GM18508 (cell line): ENCODE results near the gene TMTC1.
"Not testable (repeated sequence)": the region's sequence is repeated elsewhere in the genome, so short reads cannot be mapped to it uniquely, and the experiment has no call there.

Source experiments
- ATAC-seq: cut with Tn5 transposase; IDR thresholded peaks from one replicate; pipeline ENCODE4 v1.9.1; 2021; ENCODE audit warnings: moderate number of reproducible peaks; ENCODE audit not compliant: insufficient read depth, unreplicated experiment

The TMTC1 gene

GRCh38 chr12:29582677-29583272, 201.0 kb downstream of the TMTC1 start:
- ATAC-seq: no peak

GRCh38 chr12:29582146-29582545, 201.6 kb downstream of the TMTC1 start:
- no peak for ATAC-seq

GRCh38 chr12:29581631-29582030, 202.1 kb downstream of the TMTC1 start:
- no peak for ATAC-seq

GRCh38 chr12:29580971-29581370, 202.8 kb downstream of the TMTC1 start:
- no peak for ATAC-seq

- ATAC-seq: no peak
Measured at GRCh38 chr12:29578731-29579130, 205.0 kb downstream of the TMTC1 start.

- ATAC-seq: no peak
Measured at GRCh38 chr12:29578070-29578469, 205.7 kb downstream of the TMTC1 start.

GRCh38 chr12:29574500-29574899, 209.2 kb downstream of the TMTC1 start:
- ATAC-seq: no peak

GRCh38 chr12:29572938-29573337, 210.8 kb downstream of the TMTC1 start:
- ATAC-seq: no peak

- ATAC-seq: no peak
Measured at GRCh38 chr12:29572464-29572863, 211.3 kb downstream of the TMTC1 start.

GRCh38 chr12:29569132-29569757, 214.5 kb downstream of the TMTC1 start:
- ATAC-seq: no peak

GRCh38 chr12:29566441-29566840, 217.3 kb downstream of the TMTC1 start:
- ATAC-seq: no peak

GRCh38 chr12:29565727-29566126, 218.0 kb downstream of the TMTC1 start:
- no peak for ATAC-seq

- ATAC-seq: no peak
Measured at GRCh38 chr12:29564925-29565324, 218.8 kb downstream of the TMTC1 start.

GRCh38 chr12:29563636-29564035, 220.1 kb downstream of the TMTC1 start:
- no peak for ATAC-seq

- no peak for ATAC-seq
Measured at GRCh38 chr12:29563071-29563470, 220.7 kb downstream of the TMTC1 start.

GRCh38 chr12:29562110-29562804, 221.5 kb downstream of the TMTC1 start:
- no peak for ATAC-seq

- no peak for ATAC-seq
Measured at GRCh38 chr12:29561664-29562071, 222.1 kb downstream of the TMTC1 start.

GRCh38 chr12:29559198-29559597, 224.5 kb downstream of the TMTC1 start:
- no peak for ATAC-seq

GRCh38 chr12:29556363-29556762, 227.4 kb downstream of the TMTC1 start:
- no peak for ATAC-seq

- ATAC-seq: not testable (repeated sequence)
Measured at GRCh38 chr12:29555451-29555850, 228.3 kb downstream of the TMTC1 start.

- no peak for ATAC-seq
Measured at GRCh38 chr12:29552994-29553748, 230.6 kb downstream of the TMTC1 start.
